Ammon's horn (tissue), 1 donor: ENCODE data around the gene ZSWIM5.
"Not testable (repeated sequence)": the region's sequence is repeated elsewhere in the genome, so short reads cannot be mapped to it uniquely, and the experiment has no call there.

ENCODE experiments used
- DNase-seq: peaks from one replicate; pipeline ENCODE4 v3.0.0-alpha.2; 2016; ENCODE audit warnings: low spot score

Gene ZSWIM5

DNA sequence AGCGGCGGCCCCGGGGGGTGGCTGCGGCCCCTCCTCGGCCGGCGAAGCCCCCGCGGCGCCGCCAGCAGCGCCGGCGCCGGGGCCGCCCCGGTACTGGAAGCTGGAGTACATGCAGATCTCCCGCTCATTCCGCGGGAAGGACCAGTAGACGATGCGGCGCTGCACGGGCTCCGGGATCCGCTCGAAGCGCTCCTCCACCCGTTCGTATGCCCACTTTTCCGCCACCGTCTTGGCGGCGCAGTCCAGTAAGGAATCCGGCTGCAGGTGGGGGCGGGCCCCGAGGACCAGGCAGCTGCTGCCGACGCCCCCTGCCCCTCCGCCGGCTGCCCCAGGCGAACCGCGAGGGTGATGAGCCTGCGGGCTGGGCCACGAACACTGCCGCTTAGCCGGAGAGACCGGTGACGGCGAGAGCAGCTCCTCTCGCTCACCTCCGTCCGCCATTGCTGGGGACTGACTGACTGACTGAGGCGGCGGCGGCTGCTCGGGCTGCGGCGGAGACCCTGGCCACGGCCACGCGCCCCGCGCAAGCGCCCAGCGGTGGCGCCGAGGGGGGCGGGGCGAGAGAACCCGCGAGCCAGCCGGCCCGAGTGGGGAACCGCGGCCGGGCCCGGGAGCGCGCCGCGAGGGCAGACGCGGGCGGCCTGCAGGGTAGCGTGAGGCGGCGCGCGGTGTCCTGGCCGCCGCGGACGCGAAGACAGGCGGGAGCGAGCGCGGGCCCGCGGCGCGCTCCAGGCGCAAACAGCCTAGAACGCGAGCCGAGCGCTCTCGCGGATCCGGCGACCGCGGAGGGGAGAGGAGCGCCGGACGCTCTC lies at the start of gene ZSWIM5:
Gene ZSWIM5 (minus strand): TSS at position 696 of the 812 bp plus-strand sequence. CDS start 255 bp downstream, at position 441.
- DNase-seq: peak; percentile 83

DNA sequence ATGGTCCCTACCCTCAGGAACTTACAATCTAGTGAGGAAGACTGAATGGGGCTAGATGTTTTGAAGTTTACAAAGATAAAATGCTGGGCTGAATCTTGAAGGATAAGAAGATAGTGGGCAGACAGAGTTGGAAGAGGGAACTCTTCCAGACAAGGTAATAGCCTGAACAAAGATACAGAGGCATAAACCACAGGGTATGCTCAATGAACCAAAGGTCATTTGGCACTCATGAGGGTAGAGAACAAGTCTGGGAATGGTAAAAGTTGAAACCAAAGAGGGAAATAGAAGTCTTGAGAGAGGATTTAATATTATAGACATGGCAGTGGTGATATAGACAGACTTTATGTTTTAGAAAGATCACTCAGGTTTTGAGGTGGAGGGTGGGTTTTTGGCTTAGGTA lies 48.1 kb upstream of the ZSWIM5 start:
- DNase-seq: no peak

DNA sequence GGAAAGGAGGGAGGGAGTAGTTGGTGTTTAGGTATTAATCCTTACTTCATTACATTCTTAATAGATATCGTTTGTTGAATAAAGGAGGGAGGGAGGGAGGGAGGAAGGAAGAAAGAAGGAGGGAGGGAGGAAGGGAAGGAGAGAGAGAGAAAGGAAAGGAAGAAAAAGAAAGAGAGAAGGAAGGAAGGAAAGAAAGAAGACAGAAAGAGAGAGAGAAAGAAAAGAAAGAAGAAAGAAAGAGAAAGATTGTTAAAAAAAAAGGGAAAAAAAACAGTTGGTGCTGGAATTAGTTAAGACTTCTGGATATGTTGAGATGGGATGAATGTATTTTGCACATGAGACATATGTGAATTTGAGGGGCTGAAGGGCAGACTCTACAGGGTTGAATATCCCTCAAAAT lies 44.1 kb upstream of the ZSWIM5 start:
- DNase-seq: no peak

DNA sequence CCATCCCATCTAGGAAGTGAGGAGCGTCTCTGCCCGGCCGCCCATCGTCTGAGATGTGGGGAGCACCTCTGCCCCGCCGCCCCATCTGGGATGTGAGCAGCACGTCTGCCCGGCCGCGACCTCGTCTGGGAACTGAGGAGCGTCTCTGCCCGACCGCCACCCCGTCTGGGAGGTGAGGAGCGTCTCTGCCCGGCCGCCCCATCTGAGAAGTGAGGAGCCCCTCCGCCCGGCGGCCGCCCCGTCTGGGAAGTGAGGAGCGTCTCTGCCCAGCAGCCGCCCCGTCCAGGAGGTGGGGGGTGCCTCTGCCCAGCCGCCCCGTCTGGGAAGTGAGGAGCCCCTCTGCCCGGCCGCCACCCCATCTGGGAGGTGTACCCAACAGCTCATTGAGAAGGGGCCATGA lies 41.6 kb upstream of the ZSWIM5 start:
- DNase-seq: not testable (repeated sequence)

DNA sequence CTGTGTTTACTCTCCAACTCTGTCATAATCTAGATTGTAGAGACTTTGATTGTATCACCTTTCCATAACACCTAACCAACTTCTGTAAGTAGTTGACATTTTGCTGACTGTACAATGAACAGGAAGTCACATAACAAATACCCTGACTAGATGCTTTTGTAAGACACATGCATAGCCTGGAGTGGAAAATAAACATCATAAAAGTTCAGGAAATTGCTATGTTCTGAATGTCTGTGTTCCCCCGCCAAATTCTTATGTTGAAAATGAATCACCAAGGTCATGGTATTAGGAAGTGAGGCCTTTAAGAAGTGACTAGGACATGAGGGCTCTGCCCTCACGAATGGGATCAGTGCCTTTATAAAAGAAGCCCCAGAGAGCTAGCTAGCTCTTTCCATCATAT lies 40.4 kb upstream of the ZSWIM5 start:
- DNase-seq: no peak

DNA sequence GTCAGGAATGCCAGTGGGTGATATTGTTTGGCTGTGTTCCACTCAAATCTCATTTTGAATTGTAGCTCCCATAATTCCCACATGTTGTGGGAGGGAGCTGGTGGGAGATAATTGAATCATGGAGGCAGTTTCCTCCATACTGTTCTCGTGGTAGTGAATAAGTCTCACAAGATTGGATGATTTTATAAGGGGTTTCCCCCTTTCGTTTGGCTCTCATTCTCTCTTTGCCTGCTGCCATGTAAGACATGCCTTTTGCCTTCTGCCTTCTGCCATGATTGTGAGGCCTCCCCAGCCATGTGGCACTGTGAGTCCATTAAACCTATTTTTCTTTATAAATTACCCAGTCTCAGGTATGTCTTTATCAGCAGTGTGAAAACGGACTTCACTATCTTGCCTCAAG lies 40.0 kb upstream of the ZSWIM5 start:
- DNase-seq: not testable (repeated sequence)

DNA sequence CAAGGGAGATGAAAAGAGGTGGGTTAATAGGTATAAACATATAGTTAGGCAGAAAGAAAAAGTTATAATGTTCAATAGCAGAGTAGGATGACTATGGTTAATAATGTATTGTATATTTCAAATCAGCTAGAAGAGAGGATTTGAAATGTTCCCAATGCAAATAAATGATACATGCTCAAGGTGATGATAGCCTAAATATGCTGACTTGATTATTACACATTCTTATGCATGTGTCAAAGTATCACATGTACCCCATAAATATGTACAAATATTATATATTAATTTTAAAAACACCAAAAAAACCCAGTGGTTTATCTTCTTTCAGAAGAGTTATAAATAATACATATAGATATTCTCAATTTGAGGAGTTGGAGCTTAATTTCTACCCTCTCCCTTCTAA lies 38.3 kb upstream of the ZSWIM5 start:
- DNase-seq: no peak

DNA sequence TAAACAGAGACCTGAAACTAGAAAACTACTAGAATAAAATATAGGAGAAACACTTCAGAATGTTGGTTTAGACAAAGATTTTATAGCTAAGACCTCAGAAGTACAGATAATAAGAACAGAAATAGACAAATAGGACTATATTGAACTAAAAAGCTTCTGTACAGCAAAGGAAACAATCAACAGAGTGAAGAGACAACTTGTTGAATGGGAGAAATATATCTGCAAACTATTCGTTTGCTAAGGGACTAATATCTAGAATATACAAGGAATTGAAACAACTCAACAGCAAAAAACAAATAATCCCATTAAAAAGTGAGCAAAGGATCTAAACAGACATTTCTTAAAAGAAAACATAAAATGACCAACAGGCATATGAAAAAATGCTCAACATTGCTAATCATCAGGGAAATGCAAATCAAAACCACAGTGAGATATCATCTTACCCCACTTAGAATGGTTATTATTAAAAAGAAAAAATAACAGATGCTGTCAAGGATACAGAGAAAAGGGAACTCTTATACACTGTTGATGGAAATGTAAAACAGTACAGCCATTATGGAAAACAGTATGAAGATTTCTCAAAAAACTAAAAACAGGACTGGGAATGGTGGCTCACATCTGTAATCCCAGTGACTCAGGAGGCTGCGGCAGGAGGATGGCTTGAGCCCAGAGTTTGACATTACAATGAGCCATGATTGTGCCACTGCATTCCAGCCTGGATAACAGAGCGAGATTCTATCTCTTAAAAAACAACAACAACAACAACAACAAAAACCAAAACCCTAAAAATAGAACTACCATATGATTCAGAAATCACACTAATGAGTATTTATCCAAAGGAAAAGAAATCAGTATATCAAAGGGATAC lies 37.3 kb upstream of the ZSWIM5 start:
- no peak for DNase-seq

DNA sequence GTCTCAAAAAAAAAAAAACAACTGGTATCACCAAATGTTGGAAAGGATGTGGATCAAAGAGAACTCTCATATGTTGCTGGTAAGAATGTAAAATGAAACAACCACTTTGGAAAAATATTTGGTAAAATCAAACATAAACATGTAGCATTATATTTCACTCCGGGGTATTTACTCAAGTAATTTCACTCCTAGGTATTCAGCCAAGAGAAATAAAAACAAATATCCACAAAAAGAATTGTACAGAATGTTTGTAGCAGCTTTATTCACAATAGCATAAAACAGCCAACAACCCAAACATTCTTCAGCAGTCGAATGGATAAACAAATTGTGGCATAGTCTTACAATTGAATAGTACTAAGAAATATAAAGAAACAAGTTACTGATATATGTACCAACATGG lies 32.4 kb upstream of the ZSWIM5 start:
- DNase-seq: no peak

DNA sequence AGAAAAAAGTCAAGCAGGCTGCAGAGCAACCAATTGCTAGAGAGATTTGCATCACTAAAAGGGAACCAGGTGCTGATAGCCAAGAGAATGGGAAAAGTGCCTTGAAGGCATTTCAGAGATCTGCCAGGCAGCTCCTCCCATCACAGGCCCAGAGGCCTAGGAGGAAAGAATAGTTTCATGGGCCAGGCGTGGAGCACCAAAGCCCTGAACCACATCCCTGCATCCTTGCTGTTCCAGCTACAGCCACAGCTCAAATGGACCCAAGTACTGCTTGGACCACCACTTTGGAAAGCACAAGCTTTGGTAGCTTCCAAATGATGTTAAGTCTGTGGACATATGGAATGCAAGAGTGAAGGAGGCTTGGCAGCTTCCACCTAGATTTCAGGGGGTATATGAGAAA lies 29.7 kb upstream of the ZSWIM5 start:
- DNase-seq: no peak

DNA sequence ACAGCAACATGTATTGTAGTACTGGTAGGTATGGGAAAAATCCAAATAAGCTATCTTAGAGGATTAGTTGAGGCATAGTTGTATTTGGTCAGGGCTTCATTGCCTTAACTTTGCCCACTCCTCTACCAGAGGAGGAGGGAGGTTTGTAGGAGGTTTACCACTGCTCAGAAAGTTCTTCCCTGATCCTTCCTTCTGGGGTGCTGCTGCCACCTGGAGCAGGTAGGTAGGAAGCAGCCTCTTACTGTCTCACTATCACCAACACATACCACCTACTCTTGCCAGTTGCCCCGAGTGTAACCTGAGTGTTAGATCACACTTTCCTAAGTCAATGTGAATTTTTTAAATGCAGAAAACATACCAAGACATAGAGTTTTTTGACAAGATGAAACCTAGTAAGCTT lies 24.1 kb upstream of the ZSWIM5 start:
- no peak for DNase-seq

DNA sequence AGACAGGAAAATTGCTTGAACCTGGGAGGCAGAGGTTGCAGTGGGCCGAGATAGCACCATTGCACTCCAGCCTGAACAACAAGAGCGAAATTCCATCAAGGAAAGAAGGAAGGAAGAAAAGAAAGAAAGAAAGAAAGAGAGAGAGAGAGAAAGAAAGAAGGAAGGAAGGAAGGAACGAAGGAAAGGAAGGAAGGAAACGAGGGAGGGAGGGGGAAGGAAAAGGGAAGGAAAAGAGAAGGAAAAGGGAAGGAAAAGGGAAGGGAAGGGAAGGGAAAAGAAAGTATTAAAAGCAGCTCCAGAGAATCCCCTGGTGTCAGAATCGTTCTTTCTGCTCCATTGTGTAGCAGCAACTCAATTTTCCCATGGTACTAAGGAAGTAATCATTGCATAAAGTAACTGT lies 19.2 kb upstream of the ZSWIM5 start:
- no peak for DNase-seq

DNA sequence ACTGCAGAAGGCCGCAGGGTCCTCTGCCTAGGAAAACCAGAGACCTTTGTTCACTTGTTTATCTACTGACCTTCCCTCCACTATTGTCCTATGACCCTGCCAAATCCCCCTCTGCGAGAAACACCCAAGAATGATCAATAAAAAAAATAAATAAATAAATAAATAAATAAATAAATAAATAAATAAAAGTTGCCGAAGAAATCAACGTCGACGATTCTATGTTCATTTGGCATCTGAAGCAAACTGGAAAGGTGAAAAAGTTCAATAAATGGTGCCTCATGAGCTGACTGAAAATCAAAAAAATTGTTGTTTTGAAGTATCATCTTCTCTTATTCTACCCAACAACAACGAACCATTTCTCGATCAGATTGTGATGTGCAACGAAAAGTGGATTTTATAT lies 17.3 kb upstream of the ZSWIM5 start:
- not testable (repeated sequence) for DNase-seq

DNA sequence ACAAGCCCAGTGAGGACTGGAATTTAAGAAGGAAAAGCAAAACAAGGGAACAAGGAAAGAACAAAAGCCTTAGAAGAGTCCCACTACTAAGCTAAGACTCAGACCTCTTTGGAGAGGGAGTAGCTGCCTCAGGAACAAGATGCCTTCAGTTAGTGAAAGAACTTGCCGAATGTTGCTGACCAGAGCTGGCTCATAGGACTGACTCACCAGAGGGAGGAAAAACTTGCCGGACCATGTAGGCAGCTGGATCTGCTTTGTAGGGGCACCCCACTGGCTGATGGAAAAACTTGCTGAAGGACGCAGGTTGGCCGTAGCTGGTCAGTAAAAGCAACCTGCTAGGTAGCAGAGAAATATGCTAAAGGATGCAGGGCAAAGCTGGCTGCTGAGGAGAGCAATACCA lies 15.3 kb upstream of the ZSWIM5 start:
- DNase-seq: no peak

DNA sequence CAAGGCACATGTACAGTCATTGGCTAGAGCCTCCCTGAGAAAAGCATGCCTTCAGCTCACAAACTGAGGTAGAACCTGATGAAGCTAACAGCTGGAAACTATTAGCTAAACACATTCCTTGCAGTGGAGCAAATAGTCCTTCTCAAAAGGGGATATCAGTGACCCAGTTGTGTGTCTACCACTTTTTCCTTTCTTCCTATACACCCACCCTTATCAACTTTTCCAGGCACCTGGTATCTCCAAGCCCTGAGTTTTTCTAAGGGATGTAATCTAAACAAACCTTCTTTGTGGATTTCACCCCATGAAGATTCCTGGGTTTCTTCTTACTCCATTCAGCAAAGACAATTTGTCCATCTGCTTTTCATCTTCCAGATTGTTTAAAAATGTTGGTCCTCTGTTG lies 10.5 kb upstream of the ZSWIM5 start:
- no peak for DNase-seq

DNA sequence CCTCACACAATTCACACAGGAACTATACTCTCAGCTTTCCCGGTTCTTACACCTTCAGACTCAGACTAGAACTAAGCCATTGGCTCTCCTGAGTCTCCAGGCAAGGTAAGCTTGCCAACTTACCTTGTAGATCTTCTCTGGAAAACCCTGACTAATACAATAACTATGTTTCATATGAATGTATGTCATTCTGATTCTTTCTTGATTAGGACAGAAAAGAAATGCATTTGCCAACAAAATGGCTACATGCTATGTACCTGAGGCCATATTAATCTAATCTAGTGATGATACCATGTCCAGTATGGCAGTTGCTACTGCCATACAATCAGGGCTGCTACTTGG lies 9.8 kb upstream of the ZSWIM5 start:
- no peak for DNase-seq

DNA sequence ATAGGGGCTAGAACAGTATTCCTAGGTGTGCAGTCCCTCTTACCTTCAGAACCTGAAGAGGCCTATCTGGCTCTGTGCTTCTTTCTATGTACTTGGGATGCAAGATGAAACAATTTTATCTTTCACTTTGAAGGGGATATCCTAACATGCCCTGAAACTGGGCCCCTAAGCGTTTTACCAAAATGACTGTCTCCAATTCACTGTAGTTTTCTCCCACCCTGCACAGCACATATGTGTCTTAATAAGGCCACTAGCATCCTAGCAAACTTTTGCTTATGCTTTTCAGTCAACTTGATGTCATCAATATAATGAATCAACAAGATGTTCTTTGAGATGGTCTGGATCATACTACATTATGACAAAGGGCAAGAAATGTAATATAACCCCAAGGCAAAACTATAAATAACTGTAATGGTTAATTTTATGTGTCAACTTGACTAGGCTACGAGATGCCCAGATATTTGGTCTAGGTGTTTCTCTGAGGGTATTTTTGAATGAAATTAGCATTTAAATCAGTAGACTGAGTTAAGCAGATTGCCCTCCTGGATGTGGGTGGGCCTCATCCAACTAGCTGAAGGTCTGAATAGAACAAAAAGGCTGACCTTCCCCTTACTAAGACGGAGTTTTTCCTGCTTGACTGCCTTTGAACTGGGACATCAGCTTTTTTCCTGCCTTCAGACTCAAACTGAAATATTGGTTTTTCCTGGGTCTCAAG lies 9.2 kb upstream of the ZSWIM5 start:
- no peak for DNase-seq

DNA sequence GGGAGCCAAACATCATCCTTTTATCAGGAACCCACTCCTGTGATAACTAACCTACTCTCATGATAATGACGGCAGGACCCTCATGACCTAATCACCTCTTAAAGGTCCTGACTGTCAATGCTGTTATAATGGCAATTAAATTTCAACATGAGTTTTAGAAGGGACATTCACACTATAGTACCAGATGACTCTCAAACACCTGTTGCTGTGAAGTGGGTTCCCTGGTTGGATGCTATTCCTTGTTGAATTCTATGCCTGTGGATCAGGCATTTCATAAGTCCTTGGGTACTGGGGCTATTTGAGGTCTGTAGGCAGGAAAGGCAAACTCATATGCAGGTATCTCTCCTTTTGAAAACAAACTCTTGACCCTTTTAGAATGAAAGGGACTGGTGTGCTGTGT lies 7.5 kb upstream of the ZSWIM5 start:
- no peak for DNase-seq

DNA sequence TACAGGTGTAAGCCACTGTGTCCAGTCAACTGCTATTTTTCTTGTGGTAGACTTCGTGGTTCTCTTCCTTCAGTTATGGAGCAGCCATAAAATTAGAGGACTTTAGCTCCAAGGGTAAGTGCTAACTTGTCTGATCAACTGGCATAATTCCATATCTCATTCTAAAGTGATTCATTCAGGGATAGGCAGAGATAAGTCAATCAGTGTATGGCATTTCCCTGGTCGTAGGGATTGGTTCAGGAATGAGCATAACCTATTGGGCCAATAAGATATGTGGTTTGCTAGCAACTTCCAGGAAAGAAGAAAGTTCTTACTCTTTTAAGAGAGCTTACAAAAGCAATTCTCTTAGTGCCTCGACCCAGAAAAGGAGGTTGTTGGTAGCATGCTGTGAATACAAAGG lies 4.7 kb upstream of the ZSWIM5 start:
- DNase-seq: no peak

DNA sequence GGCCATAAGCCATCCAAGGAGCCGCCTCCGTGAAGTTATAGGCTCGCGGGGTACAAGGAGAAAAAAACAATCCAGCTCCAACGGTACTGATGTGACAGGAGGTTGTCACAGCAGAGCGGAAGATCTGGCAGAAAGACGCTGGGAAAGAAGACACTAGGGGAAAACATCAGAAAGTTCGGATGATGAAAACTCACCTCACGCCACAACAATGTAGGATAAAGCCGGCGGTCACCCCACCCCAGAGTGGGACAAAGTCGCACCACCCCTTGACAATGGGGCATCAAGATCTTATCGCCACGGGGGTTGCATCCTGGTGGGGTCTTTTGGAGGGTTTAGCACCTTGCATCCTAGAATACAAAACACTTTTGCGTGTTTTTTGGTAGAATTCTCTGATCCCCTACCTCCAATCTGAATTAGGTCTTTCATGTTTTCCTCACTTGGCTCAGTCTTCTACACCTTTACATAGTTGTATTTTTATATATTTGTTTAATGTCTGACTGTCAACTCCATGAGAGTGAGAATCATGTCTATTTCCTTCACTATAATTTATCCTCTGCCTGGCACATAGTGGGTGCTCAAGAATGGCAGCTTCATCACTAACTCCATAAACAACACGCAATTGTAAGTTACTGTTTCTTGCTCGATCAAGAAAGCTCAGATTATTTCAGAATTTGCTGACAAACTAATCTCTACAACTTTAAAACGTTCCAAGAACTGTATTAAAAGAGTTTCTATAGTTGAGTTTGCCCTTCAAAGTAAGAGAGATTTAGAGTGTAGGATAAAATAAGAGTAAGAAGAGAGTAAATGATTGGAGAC lies 611 bp upstream of the ZSWIM5 start:
- peak; percentile 8 for DNase-seq

DNA sequence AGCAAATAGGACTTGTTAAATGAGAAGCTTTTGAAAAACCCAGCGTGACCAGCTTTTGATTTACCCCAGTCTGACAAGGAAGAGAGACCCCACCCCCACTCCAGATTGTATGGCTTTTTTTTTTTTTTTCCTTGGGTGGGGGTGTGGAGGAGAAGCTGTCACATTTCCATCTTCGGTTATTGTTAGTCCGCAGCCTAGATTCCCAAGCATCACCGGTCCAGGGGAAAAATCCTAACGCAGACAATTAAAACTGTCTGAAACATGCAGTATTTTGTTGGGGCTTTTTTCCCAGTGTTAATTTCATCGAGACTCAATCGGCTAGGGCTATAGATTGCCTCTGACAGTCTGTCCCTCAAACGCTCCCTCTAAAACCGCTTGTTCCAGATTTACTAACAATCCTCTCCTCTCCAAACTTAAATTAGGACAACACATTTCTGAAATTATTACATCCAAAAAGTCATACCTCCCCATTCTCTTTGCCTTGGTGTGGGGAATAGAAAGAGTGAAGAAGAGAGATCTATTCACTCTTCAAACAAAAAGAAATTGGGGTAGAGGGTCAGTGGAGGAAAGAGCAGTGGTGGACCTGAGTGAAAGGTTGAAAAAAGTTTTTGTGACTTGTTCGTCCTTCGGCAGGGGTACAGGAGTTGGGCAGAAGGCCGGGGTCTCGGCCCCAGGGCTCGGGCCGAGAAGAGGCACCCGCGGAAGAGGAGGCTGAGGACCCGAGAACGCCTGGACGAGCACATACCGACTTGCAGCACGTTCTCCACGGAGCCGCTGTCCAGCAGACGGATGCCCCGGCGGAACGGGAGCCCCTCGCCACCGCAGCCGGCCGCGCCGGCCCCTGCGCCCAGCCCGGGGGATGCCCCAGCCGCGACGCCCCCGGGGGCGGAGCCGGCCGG lies 1.1 kb downstream of the ZSWIM5 start:
- peak; percentile 67 for DNase-seq
